Endodermal cell (in vitro differentiated cells): ENCODE measurements around the gene PLIN1. TPM values are rescaled to one million over a fixed set of nuclear protein-coding genes. Genes with fewer than 3 reads are reported as not detected.
A peak's percentile ranks its signal among the peaks of the same experiment; 100 is the strongest.

Experiments used
- DNase-seq: peaks from one replicate; pipeline ENCODE4 v3.0.0-alpha.2; 2017
- H3K27ac ChIP-seq: 2 replicates; pipeline ENCODE4 v1.5.1; 2013; ENCODE audit warnings: mild to moderate bottlenecking, low read depth, low read length, moderate library complexity
- H3K27me3 ChIP-seq: 2 replicates; pipeline ENCODE4 v1.6.1; 2013; ENCODE audit warnings: mild to moderate bottlenecking, low read length, moderate library complexity; ENCODE audit not compliant: insufficient read depth, control insufficient read depth, poor library complexity, severe bottlenecking
- H3K36me3 ChIP-seq: 2 replicates; pipeline ENCODE4 v1.7.0; 2013; ENCODE audit warnings: mild to moderate bottlenecking, low read length, moderate library complexity; ENCODE audit not compliant: control insufficient read depth, insufficient read depth
- H3K4me1 ChIP-seq: one replicate; pipeline ENCODE4 v1.7.0; 2013; ENCODE audit warnings: low read length; ENCODE audit not compliant: control insufficient read depth, insufficient read depth
- H3K4me3 ChIP-seq: 2 replicates; pipeline ENCODE4 v1.5.1; 2013; ENCODE audit warnings: mild to moderate bottlenecking, low read length, moderate library complexity
- H3K9ac ChIP-seq: 2 replicates; pipeline ENCODE4 v1.6.1; 2013; ENCODE audit warnings: mild to moderate bottlenecking, low read length, moderate library complexity; ENCODE audit not compliant: poor library complexity, severe bottlenecking; ENCODE audit errors: extremely low read depth
- H3K9me3 ChIP-seq: 2 replicates; pipeline ENCODE4 v1.6.1; 2013; ENCODE audit warnings: mild to moderate bottlenecking, low read length, moderate library complexity; ENCODE audit not compliant: control insufficient read depth
- H3K27ac Mint-ChIP-seq: 2 replicates; pipeline ENCODE4 v1.8.0; 2020; ENCODE audit warnings: mixed read lengths
- H3K27me3 Mint-ChIP-seq: 2 replicates; pipeline ENCODE4 v1.8.0; 2021; ENCODE audit warnings: mild to moderate bottlenecking, mixed read lengths; ENCODE audit not compliant: insufficient read depth
- H3K36me3 Mint-ChIP-seq: 2 replicates; pipeline ENCODE4 v1.8.0; 2020; ENCODE audit warnings: low read depth, mixed read lengths
- H3K4me1 Mint-ChIP-seq: 2 replicates; pipeline ENCODE4 v1.8.0; 2020; ENCODE audit warnings: mixed read lengths
- H3K4me3 Mint-ChIP-seq: 2 replicates; pipeline ENCODE4 v1.8.0; 2020; ENCODE audit warnings: mild to moderate bottlenecking, moderate library complexity, mixed read lengths
- H3K9me3 Mint-ChIP-seq: 2 replicates; pipeline ENCODE4 v1.8.0; 2020; ENCODE audit warnings: mild to moderate bottlenecking, mixed read lengths
- WGBS, 2 experiments: methylation state at CpG; one replicate each; pipeline versions ENCODE4 v1.1.5 to v1.1.7; 2013; ENCODE audit warnings: missing lambda C conversion rate in 2 of 2, mixed read lengths in 1 of 2; ENCODE audit not compliant: insufficient coverage in 1 of 2, insufficient read length in 1 of 2; 5-methylcytosine and 5-hydroxymethylcytosine counted together
- total RNA-seq, 2 donors: library from RNA; stranded (reverse); fragmentation: NEBNext Ultra II Directional in 1 of 2; extraction: Animal tissue kit (Norgen Biotek cat#: 25700) in 1 of 2; gene quantifications; 2 replicates in 1 of 2; 3 replicates in 1 of 2; pipeline ENCODE4 v1.2.1, GENCODE V29; 2021
- TF ChIP-seq, protein P1 (sequence below): fragments of 200-600 bp; sonication (generic); conservative IDR thresholded peaks from 2 replicates; pipeline ENCODE4 v1.5.0; 2021; ENCODE audit warnings: antibody characterized with exemption, mild to moderate bottlenecking

The PLIN1 gene
- total RNA-seq, 2 donors from 2014 or later, result 0.11 to 0.22 TPM

DNA sequence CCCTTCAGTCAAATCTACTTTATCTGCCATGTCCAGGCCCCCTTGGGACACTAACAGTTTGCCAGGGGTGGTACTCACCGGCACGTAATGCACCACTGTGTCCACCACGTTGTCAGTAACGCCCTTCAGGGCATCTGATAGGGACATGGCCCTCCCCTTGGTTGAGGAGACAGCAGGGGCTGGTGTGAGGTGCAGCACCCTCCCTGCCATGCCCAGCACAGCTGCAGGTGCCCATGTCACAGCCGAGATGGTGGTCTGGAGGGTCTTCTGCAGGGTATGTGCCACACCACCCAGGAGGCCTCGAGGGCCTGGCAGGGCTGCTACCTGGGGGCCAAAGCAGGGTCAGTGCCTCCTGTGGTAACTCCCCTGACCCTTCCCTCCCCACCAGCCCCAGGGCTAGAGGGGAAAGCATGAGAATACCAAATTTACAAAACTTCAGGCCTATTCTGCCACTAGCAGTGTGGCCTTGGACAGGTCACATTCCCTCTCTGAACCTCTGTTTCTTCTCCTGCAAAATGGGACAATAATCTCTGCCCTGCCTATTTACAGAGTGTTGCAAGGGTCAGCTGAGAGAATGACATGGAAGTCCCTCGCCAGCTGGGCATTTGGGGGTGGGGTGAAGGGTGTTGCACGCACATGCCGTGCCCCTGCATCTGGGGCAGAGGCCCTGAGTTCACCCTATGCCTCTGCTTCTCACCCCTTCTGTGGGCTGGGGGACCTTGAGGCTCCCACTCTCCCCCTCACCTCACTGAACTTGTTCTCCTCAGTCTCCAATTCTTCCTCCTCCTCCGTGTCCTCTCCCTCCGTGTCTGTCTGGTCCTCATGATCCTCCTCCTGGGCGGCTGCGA, 12.1 kb downstream of the PLIN1 start:
- Mint-ChIP-seq H3K27ac (no peak overlapping the region), H3K36me3 (no peaks in the 10 kb centered on the region), H3K9me3 (no peaks in the 10 kb centered on the region), H3K4me1 (no peaks in the 10 kb centered on the region), H3K4me3 (no peak overlapping the region), H3K27me3 (peaks cover 49% of the 10 kb centered on the region)
- 88 to 95% methylated on average over 12 to 13 of the region's 13 CpGs for WGBS, 2 experiments
- H3K9ac ChIP-seq, result no peak overlapping the region
- no peaks in the 10 kb centered on the region for H3K4me1 ChIP-seq
- H3K27ac ChIP-seq, result no peak overlapping the region
- H3K9me3 ChIP-seq, result no peaks in the 10 kb centered on the region
- TF ChIP-seq, protein P1, sequence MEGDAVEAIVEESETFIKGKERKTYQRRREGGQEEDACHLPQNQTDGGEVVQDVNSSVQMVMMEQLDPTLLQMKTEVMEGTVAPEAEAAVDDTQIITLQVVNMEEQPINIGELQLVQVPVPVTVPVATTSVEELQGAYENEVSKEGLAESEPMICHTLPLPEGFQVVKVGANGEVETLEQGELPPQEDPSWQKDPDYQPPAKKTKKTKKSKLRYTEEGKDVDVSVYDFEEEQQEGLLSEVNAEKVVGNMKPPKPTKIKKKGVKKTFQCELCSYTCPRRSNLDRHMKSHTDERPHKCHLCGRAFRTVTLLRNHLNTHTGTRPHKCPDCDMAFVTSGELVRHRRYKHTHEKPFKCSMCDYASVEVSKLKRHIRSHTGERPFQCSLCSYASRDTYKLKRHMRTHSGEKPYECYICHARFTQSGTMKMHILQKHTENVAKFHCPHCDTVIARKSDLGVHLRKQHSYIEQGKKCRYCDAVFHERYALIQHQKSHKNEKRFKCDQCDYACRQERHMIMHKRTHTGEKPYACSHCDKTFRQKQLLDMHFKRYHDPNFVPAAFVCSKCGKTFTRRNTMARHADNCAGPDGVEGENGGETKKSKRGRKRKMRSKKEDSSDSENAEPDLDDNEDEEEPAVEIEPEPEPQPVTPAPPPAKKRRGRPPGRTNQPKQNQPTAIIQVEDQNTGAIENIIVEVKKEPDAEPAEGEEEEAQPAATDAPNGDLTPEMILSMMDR, result no peak
- no peak for DNase-seq
- no peak overlapping the region for H3K4me3 ChIP-seq
- H3K36me3 ChIP-seq, result no peaks in the 10 kb centered on the region
- peaks cover 19% of the 10 kb centered on the region for H3K27me3 ChIP-seq

DNA sequence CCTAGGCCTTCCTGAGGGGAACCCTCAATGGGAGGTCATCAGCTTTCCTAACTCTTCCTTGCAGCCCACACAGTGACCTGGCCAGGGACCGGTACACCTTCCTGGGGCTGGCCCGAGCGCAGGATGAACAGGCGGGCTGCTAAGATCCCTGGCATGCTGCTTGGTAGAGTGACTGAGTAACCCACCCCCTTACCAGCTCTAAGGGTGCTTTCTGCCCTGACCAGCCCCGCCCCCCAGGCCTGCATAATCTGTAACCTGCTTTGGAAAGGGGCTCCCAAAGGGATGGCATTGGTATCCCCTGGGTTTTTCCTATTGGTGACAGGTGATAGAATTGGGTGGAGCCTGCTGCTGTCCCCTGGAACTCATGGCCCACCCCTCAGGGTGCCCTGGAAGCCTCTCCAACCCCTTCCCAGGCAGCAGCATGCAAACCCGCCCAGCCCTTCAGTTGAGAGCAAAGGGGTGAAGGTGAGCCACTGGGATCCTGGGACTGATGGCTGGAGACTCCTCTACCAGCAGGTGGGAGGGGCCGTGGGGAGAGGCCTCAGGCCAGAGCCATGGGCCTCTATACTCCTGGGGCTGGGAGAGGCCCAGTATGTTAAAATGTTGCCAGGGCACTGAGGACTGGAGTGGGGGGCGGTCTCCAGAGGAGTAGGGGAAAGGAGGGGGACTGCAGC, 12.8 kb downstream of the PLIN1 start:
- peaks cover 47% of the 10 kb centered on the region for H3K27me3 Mint-ChIP-seq
- Histone ChIP-seq H3K4me1 (no peaks in the 10 kb centered on the region), H3K9me3 (no peaks in the 10 kb centered on the region), H3K27ac (no peak overlapping the region), H3K36me3 (no peaks in the 10 kb centered on the region), H3K9ac (no peak overlapping the region), H3K4me3 (no peak overlapping the region), H3K27me3 (peaks cover 19% of the 10 kb centered on the region)
- H3K4me3 Mint-ChIP-seq, result peak overlapping the region; percentile 34
- TF ChIP-seq, protein P1, result no peak
- H3K4me1 Mint-ChIP-seq, result no peaks in the 10 kb centered on the region
- no peaks in the 10 kb centered on the region for H3K36me3 Mint-ChIP-seq
- H3K27ac Mint-ChIP-seq, result no peak overlapping the region
- peak; percentile 67 for DNase-seq
- WGBS, 2 experiments, result 87 to 90% methylated on average over 5 to 8 of the region's 8 CpGs
- no peaks in the 10 kb centered on the region for H3K9me3 Mint-ChIP-seq

DNA sequence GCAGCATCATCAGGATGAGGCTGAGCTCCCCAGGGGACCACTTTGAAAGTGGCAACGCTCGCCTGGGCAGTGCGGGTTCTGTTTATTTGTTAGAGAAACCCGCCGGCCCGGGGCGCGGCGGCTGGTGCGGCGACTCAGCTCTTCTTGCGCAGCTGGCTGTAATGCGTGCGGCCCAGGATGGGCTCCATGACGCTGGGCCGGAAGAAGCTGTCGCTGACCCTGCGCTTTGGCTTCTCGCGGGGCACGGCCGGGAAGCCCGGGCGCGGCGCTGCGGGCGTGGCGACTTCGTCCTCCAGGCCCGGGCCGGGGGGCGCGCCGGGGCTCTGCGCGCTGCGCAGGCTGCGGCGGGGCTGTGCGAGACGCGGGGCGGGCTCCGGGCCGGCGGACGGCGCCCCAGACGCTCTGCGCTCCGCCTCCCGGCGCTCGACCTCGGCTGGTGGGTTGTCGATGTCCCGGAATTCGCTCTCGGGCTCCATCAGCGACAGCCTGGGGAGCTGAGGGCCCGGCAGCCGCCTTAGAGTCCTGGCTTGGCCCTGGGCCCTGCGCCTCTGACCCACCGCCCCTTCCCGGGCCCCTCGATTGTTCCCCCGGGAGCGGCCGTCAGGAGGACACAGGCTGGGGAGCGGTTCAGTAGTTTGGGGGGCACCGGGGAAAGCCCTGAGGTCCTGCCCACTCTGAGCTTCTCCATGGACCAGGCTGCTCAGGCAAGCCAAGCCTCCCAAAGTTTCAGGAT, 13.6 kb downstream of the PLIN1 start:
- no peak overlapping the region for H3K27ac ChIP-seq
- H3K27ac Mint-ChIP-seq, result no peak overlapping the region
- no peak overlapping the region for H3K9ac ChIP-seq
- no peaks in the 10 kb centered on the region for H3K4me1 ChIP-seq
- no peaks in the 10 kb centered on the region for H3K36me3 ChIP-seq
- no peaks in the 10 kb centered on the region for H3K4me1 Mint-ChIP-seq
- TF ChIP-seq, protein P1, result no peak
- peak; percentile 85 for DNase-seq
- peaks cover 24% of the 10 kb centered on the region for H3K27me3 ChIP-seq
- H3K4me3 Mint-ChIP-seq, result peak overlapping the region; percentile 34
- no peaks in the 10 kb centered on the region for H3K9me3 Mint-ChIP-seq
- no peaks in the 10 kb centered on the region for H3K9me3 ChIP-seq
- 7 to 9% methylated on average over 9 to 72 of the region's 72 CpGs for WGBS, 2 experiments
- H3K27me3 Mint-ChIP-seq, result peaks cover 47% of the 10 kb centered on the region
- H3K36me3 Mint-ChIP-seq, result no peaks in the 10 kb centered on the region
- no peak overlapping the region for H3K4me3 ChIP-seq
